GM12873 (cell line): ENCODE data around the gene ADORA2A.

Experiments
- CTCF ChIP-seq: IDR thresholded peaks from 2 replicates; pipeline ENCODE4 v1.5.1; 2012; ENCODE audit warnings: low read depth, mild to moderate bottlenecking, moderate library complexity, low read length, control low read depth; ENCODE audit not compliant: insufficient read depth; ENCODE audit errors: missing control alignments

The ADORA2A gene

GRCh38 chr22:24389680-24390079 is 37.7 kb upstream of the ADORA2A start:
- TF ChIP-seq CTCF, result no peak

DNA sequence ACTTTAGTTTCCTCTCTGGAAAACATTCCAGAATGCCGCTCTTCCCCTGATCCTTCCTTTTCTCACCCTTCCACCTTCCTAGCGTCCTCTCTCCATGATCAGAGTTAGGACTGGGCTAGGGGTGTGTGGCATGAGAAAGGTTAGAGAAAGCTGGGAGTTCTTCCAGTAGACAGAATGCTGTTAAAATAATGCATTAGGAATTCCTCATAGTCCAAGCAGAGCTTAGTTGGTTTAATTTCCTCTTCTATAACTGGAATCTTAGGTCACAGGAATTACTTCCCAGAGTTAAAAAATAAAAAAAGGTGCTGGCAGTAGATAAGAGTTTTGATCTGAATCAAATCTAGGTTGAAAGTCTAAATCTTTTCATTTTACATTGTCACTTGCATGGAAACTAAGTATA is 37.2 kb upstream of the ADORA2A start:
- no peak for TF ChIP-seq CTCF

DNA sequence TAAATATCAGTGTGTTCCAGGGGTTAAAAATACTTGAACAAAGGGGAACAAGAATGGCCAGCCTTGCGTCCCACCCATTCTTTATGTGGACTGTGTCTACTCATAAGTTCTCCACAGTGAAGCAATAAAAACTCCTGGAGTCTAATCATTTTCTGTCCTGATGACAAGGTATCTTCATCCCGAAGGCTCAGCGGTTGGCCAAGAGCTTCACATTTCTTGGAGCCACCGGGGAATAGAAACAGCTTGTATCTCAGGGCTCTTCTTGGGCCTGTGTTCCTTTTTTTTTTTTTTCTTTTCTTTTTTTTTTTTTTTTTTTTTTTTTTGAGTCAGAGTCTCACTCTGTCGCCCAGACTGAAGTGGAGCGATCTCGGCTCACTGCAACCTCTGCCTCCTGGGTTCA is 36.8 kb upstream of the ADORA2A start:
- no peak for TF ChIP-seq CTCF

DNA sequence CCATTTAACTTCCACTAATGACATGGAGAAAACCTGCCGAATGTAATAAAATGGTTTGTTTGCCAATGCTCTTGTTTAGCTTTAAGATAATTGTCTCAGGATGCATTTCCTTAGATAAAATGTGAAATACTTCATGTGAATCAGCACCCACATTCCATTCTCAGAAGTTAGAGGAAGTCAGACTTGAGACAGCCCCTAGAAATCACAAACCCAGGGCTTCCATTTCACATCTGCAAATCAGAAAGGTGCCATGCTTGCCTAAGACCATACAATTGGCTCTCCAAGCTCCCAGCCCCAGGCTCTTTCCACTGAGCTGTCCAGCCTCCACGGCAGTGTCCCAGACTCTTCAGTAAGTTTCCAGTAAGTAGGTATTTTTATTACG is 35.6 kb upstream of the ADORA2A start:
- no peak for TF ChIP-seq CTCF

- no peak for TF ChIP-seq CTCF
Observed at GRCh38 chr22:24392218-24392931, 35.0 kb upstream of the ADORA2A start.

- no peak for TF ChIP-seq CTCF
Observed at GRCh38 chr22:24393012-24393559, 34.3 kb upstream of the ADORA2A start.

- TF ChIP-seq CTCF, result no peak
Observed at GRCh38 chr22:24393848-24394247, 33.6 kb upstream of the ADORA2A start.
